Cardiac fibroblast (primary cell): ENCODE results near the gene HSPA12A.

Source experiments
- DNase-seq, 2 donors: peaks; one replicate each; pipeline versions ENCODE4 v3.0.0 to v3.0.0-alpha.2; 2010; ENCODE audit warnings: low read depth in 2 of 2
- H3K4me3 ChIP-seq, 2 donors: replicated peaks in 1 of 2; 1 replicate in 1 of 2; 2 replicates in 1 of 2; pipeline ENCODE4 v1.5.1; 2011; ENCODE audit warnings: low read depth in 2 of 2, low read length in 2 of 2, mild to moderate bottlenecking in 2 of 2, moderate library complexity in 1 of 2
- CTCF ChIP-seq: IDR thresholded peaks from one replicate; pipeline ENCODE4 v1.5.1; 2011; ENCODE audit warnings: low read depth, mild to moderate bottlenecking, low read length, inconsistent platforms

Gene HSPA12A

GRCh38 chr10:116702165-116702564 lies 40.2 kb downstream of the HSPA12A start:
- TF ChIP-seq CTCF: no peak
- H3K4me3 ChIP-seq: no peak overlapping the region
- no peak for DNase-seq

GRCh38 chr10:116699471-116700150 lies 42.8 kb downstream of the HSPA12A start:
- no peak for DNase-seq
- TF ChIP-seq CTCF: no peak
- no peak overlapping the region for H3K4me3 ChIP-seq

GRCh38 chr10:116699049-116699448 lies 43.3 kb downstream of the HSPA12A start:
- TF ChIP-seq CTCF: no peak
- DNase-seq: no peak
- H3K4me3 ChIP-seq: no peak overlapping the region

- TF ChIP-seq CTCF: no peak
- H3K4me3 ChIP-seq: no peak overlapping the region
- no peak for DNase-seq
Observed at GRCh38 chr10:116698364-116698763, 44.0 kb downstream of the HSPA12A start.

- DNase-seq: no peak
- TF ChIP-seq CTCF: no peak
- no peak overlapping the region for H3K4me3 ChIP-seq
Observed at GRCh38 chr10:116697816-116698215, 44.5 kb downstream of the HSPA12A start.

GRCh38 chr10:116696919-116697318 lies 45.4 kb downstream of the HSPA12A start:
- no peak for DNase-seq
- no peak overlapping the region for H3K4me3 ChIP-seq
- TF ChIP-seq CTCF: no peak

- TF ChIP-seq CTCF: no peak
- no peak for DNase-seq
- no peak overlapping the region for H3K4me3 ChIP-seq
Observed at GRCh38 chr10:116694927-116695268, 47.5 kb downstream of the HSPA12A start.
